ENCODE data around the gene DDX31. TPM values are rescaled to one million over a fixed set of nuclear protein-coding genes. Genes with fewer than 3 reads are reported as not detected.

DDX31 gene
- polyA plus RNA-seq, 1 donor = 12.3 TPM

- H3K4me1 ChIP-seq (ENCODE audit: control insufficient read depth, insufficient read depth, low read length) = peaks cover 4% of the 10 kb centered on the region
- no peak overlapping the region for H3K27ac ChIP-seq (ENCODE audit: low read length)
- WGBS (ENCODE audit: insufficient coverage, low lambda C conversion rate) = 0% methylated on average over 1 of the region's 30 CpGs
- H3K4me3 ChIP-seq (ENCODE audit: low read length) = no peak overlapping the region
- H3K36me3 ChIP-seq (ENCODE audit: control insufficient read depth, insufficient read depth, low read length) = no peaks in the 10 kb centered on the region
- peaks cover 99% of the 10 kb centered on the region for H3K27me3 ChIP-seq (ENCODE audit: control insufficient read depth, insufficient read depth, low read length)
- no peak for DNase-seq
- peaks cover 20% of the 10 kb centered on the region for H3K9me3 ChIP-seq (ENCODE audit: control insufficient read depth, low read depth, low read length)
These were observed 84.9 kb downstream of the DDX31 start for GRCh38 chr9:132584601-132585560.

- Histone ChIP-seq H3K9me3 (ENCODE audit: control insufficient read depth, low read depth, low read length) (peaks cover 24% of the 10 kb centered on the region), H3K4me3 (ENCODE audit: low read length) (no peak overlapping the region), H3K27me3 (ENCODE audit: control insufficient read depth, insufficient read depth, low read length) (peaks cover 99% of the 10 kb centered on the region), H3K4me1 (ENCODE audit: control insufficient read depth, insufficient read depth, low read length) (peaks cover 4% of the 10 kb centered on the region), H3K27ac (ENCODE audit: low read length) (no peak overlapping the region), H3K36me3 (ENCODE audit: control insufficient read depth, insufficient read depth, low read length) (no peaks in the 10 kb centered on the region)
- DNase-seq = no peak
- WGBS (ENCODE audit: insufficient coverage, low lambda C conversion rate) = 17% methylated on average over 1 of the region's 8 CpGs
These were observed 86.0 kb downstream of the DDX31 start for GRCh38 chr9:132583584-132584304.

- H3K27me3 ChIP-seq (ENCODE audit: control insufficient read depth, insufficient read depth, low read length) = peaks cover 99% of the 10 kb centered on the region
- peaks cover 4% of the 10 kb centered on the region for H3K4me1 ChIP-seq (ENCODE audit: control insufficient read depth, insufficient read depth, low read length)
- H3K27ac ChIP-seq (ENCODE audit: low read length) = no peak overlapping the region
- no peaks in the 10 kb centered on the region for H3K36me3 ChIP-seq (ENCODE audit: control insufficient read depth, insufficient read depth, low read length)
- no peak for DNase-seq
- peaks cover 24% of the 10 kb centered on the region for H3K9me3 ChIP-seq (ENCODE audit: control insufficient read depth, low read depth, low read length)
- no peak overlapping the region for H3K4me3 ChIP-seq (ENCODE audit: low read length)
- WGBS (ENCODE audit: insufficient coverage, low lambda C conversion rate) = no CpG with 5 or more reads among the region's 37 CpGs
These were observed 86.8 kb downstream of the DDX31 start for GRCh38 chr9:132582786-132583583.

DNA sequence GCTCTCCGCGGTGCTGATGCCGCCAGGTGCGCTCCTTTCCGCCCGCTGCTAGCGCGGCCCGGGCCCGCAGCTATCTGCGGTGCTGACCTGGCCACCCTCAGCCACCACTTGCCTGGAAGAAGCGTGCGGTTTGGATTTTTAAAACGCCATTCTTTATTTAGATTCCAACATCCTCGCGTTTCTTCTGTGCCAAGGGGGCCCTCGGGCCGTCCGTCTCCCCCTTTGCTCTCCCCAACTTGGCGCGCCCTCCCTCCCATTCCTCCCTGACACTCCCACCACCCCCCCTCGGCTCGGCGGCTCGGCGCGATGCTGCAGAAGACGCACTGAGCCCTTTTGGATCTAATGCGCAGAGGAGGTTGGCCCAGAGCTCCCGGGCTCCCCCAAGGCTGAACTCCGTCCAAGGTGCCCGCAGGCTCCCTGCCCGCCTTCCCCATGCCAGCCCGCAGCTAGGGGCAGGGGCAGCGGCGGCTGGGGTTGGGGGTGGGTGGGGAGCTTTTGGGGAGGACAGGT lies 87.5 kb downstream of the DDX31 start, which contains the start of gene BARHL1:
BARHL1 (plus strand) TSS at position 331 of the 510 bp plus-strand sequence. CDS start 192 bp downstream, outside the sequence.
- no CpG with 5 or more reads among the region's 36 CpGs for WGBS (ENCODE audit: insufficient coverage, low lambda C conversion rate)
- H3K4me3 ChIP-seq (ENCODE audit: low read length) = no peak within 1 kb of the TSS
- H3K9me3 ChIP-seq (ENCODE audit: control insufficient read depth, low read depth, low read length) = peaks cover 24% of the 10 kb centered on the region

DNA sequence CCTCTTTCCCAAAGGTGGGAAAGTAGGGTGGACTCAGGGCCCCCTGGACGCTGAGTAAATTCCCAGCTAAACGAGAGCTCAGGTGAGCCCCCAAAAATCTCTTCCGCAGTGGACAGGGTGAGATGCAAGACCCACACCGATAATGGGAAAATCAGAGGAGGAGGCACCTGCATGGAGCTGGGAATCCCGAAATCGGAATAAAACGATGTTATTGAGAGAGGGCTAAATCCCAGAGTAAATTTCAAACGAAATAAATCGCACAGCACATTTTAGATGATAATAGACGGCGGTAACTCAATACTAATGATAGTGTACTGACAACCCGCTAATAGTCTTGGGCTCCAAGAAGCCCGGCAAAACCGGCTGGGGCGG lies 90.4 kb downstream of the DDX31 start:
- WGBS (ENCODE audit: insufficient coverage, low lambda C conversion rate) = no CpG with 5 or more reads among the region's 15 CpGs

More for the DNA sequence above, 87.5 kb downstream of the DDX31 start, which contains the start of gene BARHL1:
- no peak within 1 kb of the TSS for H3K27ac ChIP-seq (ENCODE audit: low read length)
- H3K36me3 ChIP-seq (ENCODE audit: control insufficient read depth, insufficient read depth, low read length) = no peaks in the 10 kb centered on the region
- H3K4me1 ChIP-seq (ENCODE audit: control insufficient read depth, insufficient read depth, low read length) = peaks cover 4% of the 10 kb centered on the region
- H3K27me3 ChIP-seq (ENCODE audit: control insufficient read depth, insufficient read depth, low read length) = peaks cover 98% of the 10 kb centered on the region
- DNase-seq = no peak

GRCh38 chr9:132578367-132578932 lies 91.3 kb downstream of the DDX31 start:
- no peak for DNase-seq
- Histone ChIP-seq H3K36me3 (ENCODE audit: control insufficient read depth, insufficient read depth, low read length) (no peaks in the 10 kb centered on the region), H3K27me3 (ENCODE audit: control insufficient read depth, insufficient read depth, low read length) (peaks cover 88% of the 10 kb centered on the region), H3K4me1 (ENCODE audit: control insufficient read depth, insufficient read depth, low read length) (peaks cover 4% of the 10 kb centered on the region), H3K27ac (ENCODE audit: low read length) (no peak overlapping the region), H3K4me3 (ENCODE audit: low read length) (no peak overlapping the region), H3K9me3 (ENCODE audit: control insufficient read depth, low read depth, low read length) (peaks cover 18% of the 10 kb centered on the region)
- no CpG with 5 or more reads among the region's 7 CpGs for WGBS (ENCODE audit: insufficient coverage, low lambda C conversion rate)

More for the DNA sequence above, 90.4 kb downstream of the DDX31 start:
- no peak for DNase-seq
- Histone ChIP-seq H3K27me3 (ENCODE audit: control insufficient read depth, insufficient read depth, low read length) (peaks cover 94% of the 10 kb centered on the region), H3K36me3 (ENCODE audit: control insufficient read depth, insufficient read depth, low read length) (no peaks in the 10 kb centered on the region), H3K4me1 (ENCODE audit: control insufficient read depth, insufficient read depth, low read length) (peaks cover 4% of the 10 kb centered on the region), H3K27ac (ENCODE audit: low read length) (no peak overlapping the region), H3K4me3 (ENCODE audit: low read length) (no peak overlapping the region), H3K9me3 (ENCODE audit: control insufficient read depth, low read depth, low read length) (peaks cover 18% of the 10 kb centered on the region)

DNA sequence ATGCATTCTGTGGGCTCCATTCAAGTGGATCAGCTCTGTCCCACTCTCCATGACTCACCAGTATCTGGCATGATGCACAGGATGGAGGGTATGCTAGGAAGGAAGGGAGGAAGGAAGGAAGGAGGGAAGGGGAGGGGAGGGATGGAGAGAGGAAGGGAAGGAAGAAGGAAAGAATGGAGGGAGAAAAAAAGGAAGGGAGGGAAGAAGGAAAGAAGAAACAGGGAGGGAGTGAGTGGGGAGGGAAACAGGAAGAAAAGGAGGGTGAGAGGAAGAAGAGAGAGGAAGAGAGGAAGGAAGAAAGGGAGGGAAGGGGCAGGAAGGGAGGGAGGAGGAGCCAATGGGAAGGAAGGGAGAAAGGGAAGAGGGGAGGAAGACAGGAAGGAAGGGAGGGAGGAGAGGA lies 92.7 kb downstream of the DDX31 start:
- Histone ChIP-seq H3K4me1 (ENCODE audit: control insufficient read depth, insufficient read depth, low read length) (peaks cover 4% of the 10 kb centered on the region), H3K4me3 (ENCODE audit: low read length) (no peak overlapping the region), H3K27ac (ENCODE audit: low read length) (no peak overlapping the region), H3K9me3 (ENCODE audit: control insufficient read depth, low read depth, low read length) (peaks cover 9% of the 10 kb centered on the region), H3K27me3 (ENCODE audit: control insufficient read depth, insufficient read depth, low read length) (peaks cover 82% of the 10 kb centered on the region), H3K36me3 (ENCODE audit: control insufficient read depth, insufficient read depth, low read length) (no peaks in the 10 kb centered on the region)
- no peak for DNase-seq

GRCh38 chr9:132575811-132576210 lies 94.0 kb downstream of the DDX31 start:
- peaks cover 69% of the 10 kb centered on the region for H3K27me3 ChIP-seq (ENCODE audit: control insufficient read depth, insufficient read depth, low read length)
- no CpG with 5 or more reads among the region's 5 CpGs for WGBS (ENCODE audit: insufficient coverage, low lambda C conversion rate)

GRCh38 chr9:132575005-132575609 lies 94.7 kb downstream of the DDX31 start:
- Histone ChIP-seq H3K4me1 (ENCODE audit: control insufficient read depth, insufficient read depth, low read length) (no peaks in the 10 kb centered on the region), H3K9me3 (ENCODE audit: control insufficient read depth, low read depth, low read length) (peaks cover 4% of the 10 kb centered on the region), H3K27ac (ENCODE audit: low read length) (no peak overlapping the region), H3K4me3 (ENCODE audit: low read length) (no peak overlapping the region), H3K27me3 (ENCODE audit: control insufficient read depth, insufficient read depth, low read length) (peaks cover 62% of the 10 kb centered on the region), H3K36me3 (ENCODE audit: control insufficient read depth, insufficient read depth, low read length) (no peaks in the 10 kb centered on the region)
- DNase-seq = peak; percentile 50 to 60
- no CpG with 5 or more reads among the region's 16 CpGs for WGBS (ENCODE audit: insufficient coverage, low lambda C conversion rate)

More at GRCh38 chr9:132575811-132576210, 94.0 kb downstream of the DDX31 start:
- Histone ChIP-seq H3K27ac (ENCODE audit: low read length) (no peak overlapping the region), H3K9me3 (ENCODE audit: control insufficient read depth, low read depth, low read length) (peaks cover 8% of the 10 kb centered on the region), H3K4me1 (ENCODE audit: control insufficient read depth, insufficient read depth, low read length) (no peaks in the 10 kb centered on the region), H3K36me3 (ENCODE audit: control insufficient read depth, insufficient read depth, low read length) (no peaks in the 10 kb centered on the region), H3K4me3 (ENCODE audit: low read length) (no peak overlapping the region)
- no peak for DNase-seq
